Measurements from ENCODE around the gene JARID2. TPM values are rescaled to one million over a fixed set of nuclear protein-coding genes. Genes with fewer than 3 reads are reported as not detected.
A peak's percentile ranks its signal among the peaks of the same experiment; 100 is the strongest.

Gene JARID2
- total and polyA plus RNA-seq, 8 donors = 2.4 to 42.6 (median 11.5) TPM

GRCh38 chr6:15384901-15385300 lies 139.0 kb downstream of the JARID2 start:
- intact Hi-C loops (cut with DNase I; ENCODE audit: low total_unique reads) = no loop called here
- H3K4me1 ChIP-seq = peaks cover 4 to 51% (median 29%) of the 10 kb centered on the region in 4 donors
- no peaks in the 10 kb centered on the region for H3K9me3 ChIP-seq
- peak in 1 of 2 donors; percentile 33 for DNase-seq
- no peak overlapping the region for H3K27ac ChIP-seq
- H3K27me3 ChIP-seq = no peaks in the 10 kb centered on the region
- WGBS, 5 donors = 33 to 69% (median 47%) methylated on average over 4 of the region's 4 CpGs
- no peak for TF ChIP-seq POLR2AphosphoS5 (IDR thresholded peaks at IDR 0.05)
- TF ChIP-seq EP300 (IDR thresholded peaks at IDR 0.05) = no peak
- no peak for TF ChIP-seq POLR2A (IDR thresholded peaks at IDR 0.05)
- TF ChIP-seq, protein P1, sequence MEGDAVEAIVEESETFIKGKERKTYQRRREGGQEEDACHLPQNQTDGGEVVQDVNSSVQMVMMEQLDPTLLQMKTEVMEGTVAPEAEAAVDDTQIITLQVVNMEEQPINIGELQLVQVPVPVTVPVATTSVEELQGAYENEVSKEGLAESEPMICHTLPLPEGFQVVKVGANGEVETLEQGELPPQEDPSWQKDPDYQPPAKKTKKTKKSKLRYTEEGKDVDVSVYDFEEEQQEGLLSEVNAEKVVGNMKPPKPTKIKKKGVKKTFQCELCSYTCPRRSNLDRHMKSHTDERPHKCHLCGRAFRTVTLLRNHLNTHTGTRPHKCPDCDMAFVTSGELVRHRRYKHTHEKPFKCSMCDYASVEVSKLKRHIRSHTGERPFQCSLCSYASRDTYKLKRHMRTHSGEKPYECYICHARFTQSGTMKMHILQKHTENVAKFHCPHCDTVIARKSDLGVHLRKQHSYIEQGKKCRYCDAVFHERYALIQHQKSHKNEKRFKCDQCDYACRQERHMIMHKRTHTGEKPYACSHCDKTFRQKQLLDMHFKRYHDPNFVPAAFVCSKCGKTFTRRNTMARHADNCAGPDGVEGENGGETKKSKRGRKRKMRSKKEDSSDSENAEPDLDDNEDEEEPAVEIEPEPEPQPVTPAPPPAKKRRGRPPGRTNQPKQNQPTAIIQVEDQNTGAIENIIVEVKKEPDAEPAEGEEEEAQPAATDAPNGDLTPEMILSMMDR (IDR thresholded peaks at IDR 0.05) = no peak
- H3K4me3 ChIP-seq = no peak overlapping the region
- H3K36me3 ChIP-seq = no peaks in the 10 kb centered on the region

- intact Hi-C loops (cut with DNase I; ENCODE audit: low total_unique reads) = no loop called here
- WGBS, 5 donors = 83 to 93% (median 92%) methylated on average over 6 of the region's 6 CpGs
- DNase-seq = no peak
- no peak overlapping the region for H3K27ac ChIP-seq
- TF ChIP-seq, protein P1 (IDR thresholded peaks at IDR 0.05) = no peak
- TF ChIP-seq POLR2A (IDR thresholded peaks at IDR 0.05) = no peak
- TF ChIP-seq EP300 (IDR thresholded peaks at IDR 0.05) = no peak
- no peak for TF ChIP-seq POLR2AphosphoS5 (IDR thresholded peaks at IDR 0.05)
- H3K4me1 ChIP-seq = peaks cover 10 to 57% (median 35%) of the 10 kb centered on the region in 4 donors
- no peaks in the 10 kb centered on the region for H3K9me3 ChIP-seq
- no peak overlapping the region for H3K4me3 ChIP-seq
- no peaks in the 10 kb centered on the region for H3K27me3 ChIP-seq
- H3K36me3 ChIP-seq = no peaks in the 10 kb centered on the region
Observed at GRCh38 chr6:15385521-15385920, 139.7 kb downstream of the JARID2 start.

- H3K27me3 ChIP-seq = no peaks in the 10 kb centered on the region
- WGBS, 5 donors = 55 to 72% (median 58%) methylated on average over 7 of the region's 7 CpGs
- H3K4me1 ChIP-seq = peaks cover 17 to 64% (median 41%) of the 10 kb centered on the region in 4 donors
- no peaks in the 10 kb centered on the region for H3K36me3 ChIP-seq
- intact Hi-C loops (cut with DNase I; ENCODE audit: low total_unique reads) = no loop called here
- H3K4me3 ChIP-seq = no peak overlapping the region
- no peaks in the 10 kb centered on the region for H3K9me3 ChIP-seq
- DNase-seq = no peak
- TF ChIP-seq EP300 (IDR thresholded peaks at IDR 0.05) = no peak
- no peak for TF ChIP-seq POLR2AphosphoS5 (IDR thresholded peaks at IDR 0.05)
- TF ChIP-seq POLR2A (IDR thresholded peaks at IDR 0.05) = no peak
- TF ChIP-seq, protein P1 (IDR thresholded peaks at IDR 0.05) = no peak
- no peak overlapping the region for H3K27ac ChIP-seq
Observed at GRCh38 chr6:15386110-15386755, 140.4 kb downstream of the JARID2 start.

GRCh38 chr6:15386756-15387112 lies 140.9 kb downstream of the JARID2 start:
- intact Hi-C loops (cut with DNase I; ENCODE audit: low total_unique reads) = no loop called here
- TF ChIP-seq POLR2AphosphoS5 (IDR thresholded peaks at IDR 0.05) (no peak), EP300 (IDR thresholded peaks at IDR 0.05) (no peak), POLR2A (IDR thresholded peaks at IDR 0.05) (no peak)
- TF ChIP-seq, protein P1 (IDR thresholded peaks at IDR 0.05) = no peak
- H3K4me1 ChIP-seq = peaks cover 22 to 69% (median 45%) of the 10 kb centered on the region in 4 donors
- H3K27me3 ChIP-seq = no peaks in the 10 kb centered on the region
- H3K9me3 ChIP-seq = no peaks in the 10 kb centered on the region
- 78 to 86% (median 83%) methylated on average over 3 of the region's 3 CpGs for WGBS, 5 donors
- no peak for DNase-seq
- no peak overlapping the region for H3K4me3 ChIP-seq
- H3K27ac ChIP-seq = no peak overlapping the region
- no peaks in the 10 kb centered on the region for H3K36me3 ChIP-seq
